H9 (cell line): ENCODE data around the gene ZNF280C. TPM values are rescaled to one million over a fixed set of nuclear protein-coding genes. Genes with fewer than 3 reads are reported as not detected.
"Not testable (repeated sequence)": the region's sequence is repeated elsewhere in the genome, so short reads cannot be mapped to it uniquely, and the experiment has no call there.

Experiments
- DNase-seq: peaks from one replicate; pipeline ENCODE4 v3.0.0-alpha.2; 2017
- H2AFZ ChIP-seq: one replicate; pipeline ENCODE4 v1.6.1; 2013; ENCODE audit warnings: mild to moderate bottlenecking, low read length, control low read depth, moderate library complexity
- H2AK5ac ChIP-seq: 2 replicates; pipeline ENCODE4 v1.6.1; 2013; ENCODE audit warnings: low read length, control low read depth, mixed read lengths; ENCODE audit not compliant: insufficient read length
- H2BK120ac ChIP-seq: one replicate; pipeline ENCODE4 v1.6.1; 2013; ENCODE audit warnings: low read depth, mild to moderate bottlenecking, low read length, control low read depth, inconsistent platforms; ENCODE audit not compliant: poor library complexity, severe bottlenecking
- H2BK12ac ChIP-seq: 2 replicates; pipeline ENCODE4 v1.6.1; 2013; ENCODE audit warnings: low read length, control low read depth, mixed read lengths, low read depth; ENCODE audit not compliant: insufficient read length
- H2BK15ac ChIP-seq: 2 replicates; pipeline ENCODE4 v1.6.1; 2013; ENCODE audit warnings: low read depth, low read length, control low read depth
- H2BK20ac ChIP-seq: one replicate; pipeline ENCODE4 v1.6.1; 2013; ENCODE audit warnings: low read depth, mild to moderate bottlenecking, low read length, control low read depth, inconsistent platforms; ENCODE audit not compliant: poor library complexity, severe bottlenecking
- H2BK5ac ChIP-seq: 2 replicates; pipeline ENCODE4 v1.6.1; 2013; ENCODE audit warnings: low read length, control low read depth, mixed read lengths; ENCODE audit not compliant: insufficient read length
- H3K14ac ChIP-seq: 2 replicates; pipeline ENCODE4 v1.6.1; 2013; ENCODE audit warnings: low read length, control low read depth; ENCODE audit not compliant: insufficient read depth
- H3K18ac ChIP-seq: 2 replicates; pipeline ENCODE4 v1.6.1; 2013; ENCODE audit warnings: low read depth, mild to moderate bottlenecking, mixed read lengths, low read length, control low read depth; ENCODE audit not compliant: insufficient read length
- H3K23ac ChIP-seq: 2 replicates; pipeline ENCODE4 v1.6.1; 2013; ENCODE audit warnings: low read length, control low read depth, mixed read lengths, low read depth; ENCODE audit not compliant: insufficient read length
- H3K23me2 ChIP-seq: 2 replicates; pipeline ENCODE4 v1.6.1; 2013; ENCODE audit warnings: low read depth, mild to moderate bottlenecking, mixed read lengths, low read length, control low read depth; ENCODE audit not compliant: insufficient read length, poor library complexity, severe bottlenecking
- H3K27ac ChIP-seq: 2 replicates; pipeline ENCODE4 v1.5.1; 2013; ENCODE audit warnings: low read length, control low read depth, mixed read lengths, low read depth; ENCODE audit not compliant: insufficient read length
- H3K27me3 ChIP-seq: 2 replicates; pipeline ENCODE4 v1.6.1; 2013; ENCODE audit warnings: low read length, control low read depth, inconsistent platforms; ENCODE audit not compliant: insufficient read depth
- H3K4ac ChIP-seq: 2 replicates; pipeline ENCODE4 v1.6.1; 2013; ENCODE audit warnings: low read depth, mild to moderate bottlenecking, control low read depth, inconsistent platforms, low read length, moderate library complexity
- H3K4me1 ChIP-seq: 2 replicates; pipeline ENCODE4 v1.6.1; 2013; ENCODE audit warnings: low read length, control low read depth, inconsistent platforms; ENCODE audit not compliant: insufficient read depth
- H3K4me2 ChIP-seq: 2 replicates; pipeline ENCODE4 v1.6.1; 2013; ENCODE audit warnings: low read length, control low read depth, mixed read lengths; ENCODE audit not compliant: insufficient read length, insufficient read depth
- H3K56ac ChIP-seq: 2 replicates; pipeline ENCODE4 v1.6.1; 2013; ENCODE audit warnings: low read depth, mild to moderate bottlenecking, mixed read lengths, low read length, control low read depth; ENCODE audit not compliant: insufficient read length
- H3K79me1 ChIP-seq: 2 replicates; pipeline ENCODE4 v1.6.1; 2013; ENCODE audit warnings: low read depth, mild to moderate bottlenecking, moderate library complexity, low read length, control low read depth, inconsistent platforms; ENCODE audit not compliant: insufficient read depth, poor library complexity, severe bottlenecking
- H3K79me2 ChIP-seq: 2 replicates; pipeline ENCODE4 v1.6.1; 2013; ENCODE audit warnings: low read length, control low read depth, inconsistent platforms; ENCODE audit not compliant: insufficient read depth
- H3K9ac ChIP-seq: 2 replicates; pipeline ENCODE4 v1.6.1; 2013; ENCODE audit warnings: low read length, control low read depth, mixed read lengths; ENCODE audit not compliant: insufficient read length; ENCODE audit errors: extremely low read depth
- H3K9me3 ChIP-seq: one replicate; pipeline ENCODE4 v1.6.1; 2013; ENCODE audit warnings: low read depth, low read length, inconsistent platforms; ENCODE audit not compliant: control insufficient read depth
- H3T11ph ChIP-seq: one replicate; pipeline ENCODE4 v1.6.1; 2013; ENCODE audit warnings: mild to moderate bottlenecking, low read length, control low read depth, inconsistent platforms
- H4K20me1 ChIP-seq: one replicate; pipeline ENCODE4 v1.6.1; 2013; ENCODE audit not compliant: control insufficient read depth, insufficient read length, insufficient read depth
- H4K5ac ChIP-seq: 2 replicates; pipeline ENCODE4 v1.6.1; 2013; ENCODE audit warnings: low read depth, mild to moderate bottlenecking, mixed read lengths, low read length, control low read depth; ENCODE audit not compliant: insufficient read length
- H4K8ac ChIP-seq: replicated peaks from 2 replicates; pipeline ENCODE4 v1.6.1; 2013; ENCODE audit warnings: low read length, control low read depth, mixed read lengths, low read depth; ENCODE audit not compliant: insufficient read length
- H4K91ac ChIP-seq: 2 replicates; pipeline ENCODE4 v1.6.1; 2013; ENCODE audit warnings: low read depth, mild to moderate bottlenecking, moderate library complexity, mixed read lengths, low read length, control low read depth; ENCODE audit not compliant: insufficient read length
- H3K27ac Mint-ChIP-seq, 3 experiments: 2 replicates in 2 of 3; 3 replicates in 1 of 3; pipeline ENCODE4 v1.8.0; 2020 to 2021; ENCODE audit warnings: mixed read lengths in 3 of 3, mild to moderate bottlenecking in 1 of 3, moderate library complexity in 1 of 3
- H3K27me3 Mint-ChIP-seq: 2 replicates; pipeline ENCODE4 v1.8.0; 2021; ENCODE audit warnings: low read depth, mild to moderate bottlenecking, moderate library complexity, mixed read lengths
- H3K36me3 Mint-ChIP-seq, 3 experiments: 2 replicates in 2 of 3; 3 replicates in 1 of 3; pipeline ENCODE4 v1.8.0; 2020 to 2021; ENCODE audit warnings: low read depth in 3 of 3, mixed read lengths in 3 of 3; ENCODE audit not compliant: insufficient read depth in 1 of 3
- H3K4me1 Mint-ChIP-seq, 2 experiments: 2 replicates each; pipeline ENCODE4 v1.8.0; 2020; ENCODE audit warnings: mixed read lengths in 2 of 2
- H3K4me3 Mint-ChIP-seq, 2 experiments: 2 replicates in 1 of 2; 3 replicates in 1 of 2; pipeline ENCODE4 v1.8.0; 2020 to 2021; ENCODE audit warnings: mild to moderate bottlenecking in 2 of 2, mixed read lengths in 2 of 2, moderate library complexity in 1 of 2
- H3K9me3 Mint-ChIP-seq, 2 experiments: 2 replicates in 1 of 2; 3 replicates in 1 of 2; pipeline ENCODE4 v1.8.0; 2020; ENCODE audit warnings: mild to moderate bottlenecking in 2 of 2, mixed read lengths in 2 of 2, moderate library complexity in 1 of 2
- CTCF ChIP-seq: fragments of 200-600 bp; sonication (generic); conservative IDR thresholded peaks from 3 replicates; pipeline ENCODE4 v1.8.0; 2021; ENCODE audit warnings: antibody characterized with exemption, mild to moderate bottlenecking
- WGBS: extraction: QIAGEN DNeasy Blood & Tissue Kit; methylation state at CpG from one replicate; pipeline ENCODE4 v1.1.7; 2013; ENCODE audit warnings: missing lambda C conversion rate, low lambda C conversion rate, mixed read lengths; ENCODE audit not compliant: insufficient read length; ENCODE audit errors: extremely low coverage; 5-methylcytosine and 5-hydroxymethylcytosine counted together
- total RNA-seq: library from RNA; stranded (reverse); gene quantifications from 2 replicates; pipeline ENCODE4 v1.2.1, GENCODE V29; 2021

The ZNF280C gene
- total RNA-seq, 1 experiment from 2014 or later: 6.6 TPM

- no peaks in the 10 kb centered on the region for H4K20me1 ChIP-seq
- H2BK15ac ChIP-seq: no peak overlapping the region
- no peaks in the 10 kb centered on the region for H3K9me3 ChIP-seq
- H3K4ac ChIP-seq: no peak overlapping the region
- Mint-ChIP-seq H3K27me3 (no peaks in the 10 kb centered on the region), H3K36me3 (peaks cover 29 to 56% (median 47%) of the 10 kb centered on the region in 3 experiments; a peak in 6 of 7 replicates), H3K27ac (no peak overlapping the region), H3K4me1 (0 out of 4 replicates have a peak, but pooled peaks cover 2 to 3% of the 10 kb centered on the region in 2 experiments), H3K4me3 (no peak overlapping the region), H3K9me3 (peaks cover 0 to 29% of the 10 kb centered on the region in 2 experiments; a peak in 2 of 5 replicates)
- no peaks in the 10 kb centered on the region for H3K23me2 ChIP-seq
- no peak overlapping the region for H2BK120ac ChIP-seq
- no peak overlapping the region for H4K91ac ChIP-seq
- no peak overlapping the region for H3K14ac ChIP-seq
- no peak overlapping the region for H3K4me2 ChIP-seq
- H4K8ac ChIP-seq: no peak overlapping the region
- H4K5ac ChIP-seq: no peak overlapping the region
- no peak for DNase-seq
- H2AFZ ChIP-seq: no peak overlapping the region
- no peaks in the 10 kb centered on the region for H3K4me1 ChIP-seq
- H3K79me2 ChIP-seq: no peaks in the 10 kb centered on the region
- no peaks in the 10 kb centered on the region for H3K79me1 ChIP-seq
- H2AK5ac ChIP-seq: no peak overlapping the region
- no peak overlapping the region for H3K18ac ChIP-seq
- no peak overlapping the region for H3K23ac ChIP-seq
- H2BK20ac ChIP-seq: no peak overlapping the region
- H3K27ac ChIP-seq: no peak overlapping the region
- H2BK5ac ChIP-seq: no peak overlapping the region
- H3K27me3 ChIP-seq: no peaks in the 10 kb centered on the region
- no peak overlapping the region for H3T11ph ChIP-seq
- no peak for TF ChIP-seq CTCF
- no peak overlapping the region for H2BK12ac ChIP-seq
- no peak overlapping the region for H3K9ac ChIP-seq
- no peak overlapping the region for H3K56ac ChIP-seq
Observed at GRCh38 chrX:130245441-130245840, 23.3 kb downstream of the ZNF280C start.

DNA sequence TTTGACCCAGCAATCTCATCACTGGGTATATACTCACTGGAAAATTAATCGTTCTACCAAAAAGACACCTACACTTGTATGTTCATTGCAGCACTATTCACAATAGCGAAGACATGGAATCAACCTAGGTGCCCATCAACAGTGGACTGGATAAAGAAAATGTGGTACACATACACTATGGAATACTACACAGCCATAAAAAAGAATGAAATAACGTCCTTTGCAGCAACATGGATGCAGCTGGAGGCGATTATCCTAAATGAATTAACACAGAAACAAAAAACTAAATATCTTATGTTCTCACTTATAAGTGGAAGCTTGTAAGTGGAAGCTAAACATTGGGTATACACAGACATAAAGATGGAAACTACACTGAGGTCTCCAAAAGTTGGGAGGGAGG is 37.5 kb downstream of the ZNF280C start:
- H3K4me1 Mint-ChIP-seq, H3K27me3 ChIP-seq, H3K9me3 ChIP-seq, H3K4ac ChIP-seq, DNase-seq, H3K23ac ChIP-seq, H4K20me1 ChIP-seq, H4K91ac ChIP-seq, H3K9ac ChIP-seq, H2BK20ac ChIP-seq, H2AFZ ChIP-seq, H2AK5ac ChIP-seq, H3K56ac ChIP-seq, H4K5ac ChIP-seq, H3K27me3 Mint-ChIP-seq, H3K79me1 ChIP-seq, H3K18ac ChIP-seq, H3K4me2 ChIP-seq, H2BK15ac ChIP-seq, H2BK12ac ChIP-seq, H3K27ac ChIP-seq, H3K14ac ChIP-seq, H2BK5ac ChIP-seq, H3K4me1 ChIP-seq, H3K23me2 ChIP-seq, H4K8ac ChIP-seq, H2BK120ac ChIP-seq, H3K4me3 Mint-ChIP-seq, H3T11ph ChIP-seq, H3K79me2 ChIP-seq, H3K27ac Mint-ChIP-seq: not testable (repeated sequence)
- Mint-ChIP-seq H3K9me3 (peaks cover 0 to 19% of the 10 kb centered on the region in 2 experiments; a peak in 2 of 5 replicates), H3K36me3 (peaks cover 32 to 60% (median 56%) of the 10 kb centered on the region in 3 experiments; a peak in 6 of 7 replicates)
- no CpG with 5 or more reads among the region's 4 CpGs for WGBS
